Measurements from ENCODE around the gene B3GNT8.

The B3GNT8 gene

GRCh38 chr19:41442473-41443355 is 15.5 kb upstream of the B3GNT8 start, which contains the start of gene ERICH4:
Gene ERICH4 (plus strand): TSS chr19:41443156. CDS start chr19:41443170, 14 bp downstream.
- TF ChIP-seq GATA2 (IDR thresholded peaks at IDR 0.05; ENCODE audit: low read depth, low read length) (no peak), GATA3 (IDR thresholded peaks at IDR 0.05; ENCODE audit: low read depth, low read length) (no peak)

DNA sequence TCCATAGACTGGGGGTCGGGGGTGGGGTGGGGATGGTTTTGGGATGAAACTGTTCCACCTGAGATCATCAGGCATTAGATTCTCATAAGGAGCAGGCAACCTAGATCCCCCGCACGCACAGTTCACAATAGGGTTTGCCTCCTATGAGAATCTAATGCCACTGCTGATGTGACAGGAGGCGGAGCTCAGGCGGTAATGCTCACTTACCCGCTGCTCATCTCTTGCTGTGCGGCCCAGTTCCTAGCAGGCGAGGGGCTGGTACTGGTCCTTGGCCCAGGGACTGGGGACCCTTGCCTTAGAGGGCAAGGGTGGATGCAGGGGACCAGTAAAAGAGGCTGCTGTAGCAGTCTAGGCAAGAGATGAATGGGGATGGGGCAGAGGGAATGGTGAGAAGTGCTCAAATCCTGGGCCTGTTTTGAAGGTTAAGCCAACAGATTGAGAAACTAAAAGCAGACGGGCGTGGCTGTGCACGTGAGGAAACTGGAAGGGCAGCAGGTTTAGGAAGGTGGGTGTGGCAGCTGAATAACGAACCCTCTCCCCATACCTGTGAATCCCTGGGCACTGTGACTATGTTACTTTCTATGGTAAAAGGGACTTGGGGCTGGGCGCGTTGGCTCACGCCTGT is 14.3 kb upstream of the B3GNT8 start:
- TF ChIP-seq GATA3 (IDR thresholded peaks at IDR 0.05; ENCODE audit: low read depth, low read length) (no peak), GATA2 (IDR thresholded peaks at IDR 0.05; ENCODE audit: low read depth, low read length) (no peak)

DNA sequence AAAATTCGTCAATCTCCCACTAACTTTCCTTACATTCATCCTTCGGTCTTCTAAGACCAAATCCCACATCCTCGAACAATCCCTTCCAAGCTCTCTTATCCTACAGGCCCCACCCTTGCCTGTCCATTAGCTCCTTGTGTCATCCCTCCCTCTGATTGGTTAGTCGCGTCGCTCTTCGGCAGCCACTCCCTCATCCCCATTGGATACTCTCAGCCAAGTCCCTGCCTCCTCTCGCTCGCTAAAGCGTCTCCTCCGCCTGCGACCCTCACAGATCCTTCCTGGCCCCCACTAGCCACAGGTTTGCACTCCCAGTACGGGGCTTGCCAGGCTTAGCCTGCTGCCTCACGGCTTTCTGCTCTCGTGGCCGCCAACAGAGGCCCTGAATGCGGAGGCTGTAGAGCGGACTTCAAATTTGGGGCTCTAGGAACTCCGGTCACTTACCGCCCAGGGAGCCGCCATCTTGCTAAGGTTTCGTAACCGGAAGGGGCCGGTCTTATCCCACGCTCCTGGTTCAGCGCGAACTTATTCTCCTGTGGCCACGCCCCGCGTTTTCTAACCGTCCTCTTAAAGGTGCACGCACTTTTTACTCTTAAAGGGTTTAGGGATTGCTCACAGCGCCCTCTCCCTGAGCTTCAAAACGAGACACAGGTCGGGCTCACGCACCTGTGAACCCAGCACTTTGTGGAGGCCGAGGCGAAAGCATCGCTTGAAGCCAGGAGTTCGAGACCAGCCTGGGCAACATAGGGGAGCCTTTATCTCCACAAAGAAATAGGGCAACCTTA is 12.5 kb upstream of the B3GNT8 start, which contains the start of gene DMAC2:
Gene DMAC2, minus strand, starts transcription at position 472 of the 782 bp plus-strand sequence. Its CDS starts 13 bp downstream, at position 459.
- TF ChIP-seq GATA3 (IDR thresholded peaks at IDR 0.05; ENCODE audit: low read depth, low read length) (no peak), GATA2 (IDR thresholded peaks at IDR 0.05; ENCODE audit: low read depth, low read length) (no peak)

GRCh38 chr19:41437944-41438574 is 10.9 kb upstream of the B3GNT8 start:
- TF ChIP-seq GATA3 (IDR thresholded peaks at IDR 0.05; ENCODE audit: low read depth, low read length) (no peak), GATA2 (IDR thresholded peaks at IDR 0.05; ENCODE audit: low read depth, low read length) (no peak)

GRCh38 chr19:41436674-41436951 is 9.4 kb upstream of the B3GNT8 start:
- TF ChIP-seq GATA2 (IDR thresholded peaks at IDR 0.05; ENCODE audit: low read depth, low read length) = no peak
- no peak for TF ChIP-seq GATA3 (IDR thresholded peaks at IDR 0.05; ENCODE audit: low read depth, low read length)

DNA sequence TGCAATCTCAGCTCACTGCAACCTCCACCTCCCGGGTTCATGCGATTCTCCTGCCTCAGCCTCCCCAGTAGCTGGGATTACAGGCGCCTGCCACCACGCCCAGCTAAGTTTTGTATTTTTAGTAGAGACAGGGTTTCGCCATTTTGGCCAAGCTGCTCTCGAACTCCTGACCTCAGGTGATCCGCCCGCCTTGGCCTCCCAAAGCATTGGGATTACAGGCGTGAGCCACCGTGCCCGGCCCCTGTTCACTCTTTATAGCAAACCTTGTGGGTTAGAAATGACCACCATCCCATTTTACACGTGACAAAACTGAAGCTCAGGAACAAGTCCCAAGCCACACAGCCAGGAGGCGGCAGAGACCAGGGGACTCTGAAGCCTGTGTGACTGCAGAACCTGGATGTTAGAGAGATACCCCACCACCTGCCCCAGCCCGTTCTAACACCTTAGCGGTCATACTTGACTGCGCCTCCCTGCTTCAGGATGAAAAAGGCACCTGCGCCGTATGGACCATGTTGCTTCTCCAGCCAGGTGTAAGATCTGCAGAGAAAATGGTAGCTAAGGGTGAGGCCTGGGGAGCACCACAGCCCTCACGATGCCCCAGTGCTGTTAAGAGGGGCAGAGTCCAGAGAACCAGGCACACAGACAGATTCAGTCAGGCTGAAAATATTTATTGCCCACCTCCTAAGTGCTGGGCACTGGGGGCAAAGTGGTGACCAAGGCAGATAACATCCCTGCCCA is 8.9 kb upstream of the B3GNT8 start:
- no peak for TF ChIP-seq GATA2 (IDR thresholded peaks at IDR 0.05; ENCODE audit: low read depth, low read length)
- no peak for TF ChIP-seq GATA3 (IDR thresholded peaks at IDR 0.05; ENCODE audit: low read depth, low read length)

- TF ChIP-seq GATA3 (IDR thresholded peaks at IDR 0.05; ENCODE audit: low read depth, low read length) (no peak), GATA2 (IDR thresholded peaks at IDR 0.05; ENCODE audit: low read depth, low read length) (no peak)
Measured at GRCh38 chr19:41434450-41434849, 7.3 kb upstream of the B3GNT8 start.

DNA sequence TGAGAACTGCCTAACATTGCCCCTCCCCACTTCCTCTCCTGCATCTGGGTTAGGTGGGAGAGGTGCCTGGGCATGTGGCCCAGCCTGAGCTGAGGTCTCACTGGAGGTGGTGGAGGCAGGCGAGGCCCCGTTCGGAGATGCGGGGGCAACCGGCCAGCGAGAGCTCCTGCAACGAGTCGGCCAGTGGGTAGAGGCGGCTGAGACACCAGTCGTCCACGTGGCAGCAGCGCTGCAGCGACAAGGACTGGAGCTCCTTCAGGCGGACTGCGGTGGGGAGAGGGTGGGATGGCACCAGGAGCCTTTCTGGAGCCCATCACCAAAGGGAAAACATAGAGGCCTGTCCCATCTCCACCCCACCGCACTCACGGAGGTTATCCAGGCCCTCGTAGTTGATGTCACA is 6.0 kb upstream of the B3GNT8 start:
- no peak for TF ChIP-seq GATA2 (IDR thresholded peaks at IDR 0.05; ENCODE audit: low read depth, low read length)
- no peak for TF ChIP-seq GATA3 (IDR thresholded peaks at IDR 0.05; ENCODE audit: low read depth, low read length)

GRCh38 chr19:41431426-41432386 is 4.5 kb upstream of the B3GNT8 start:
- TF ChIP-seq GATA3 (IDR thresholded peaks at IDR 0.05; ENCODE audit: low read depth, low read length) (no peak), GATA2 (IDR thresholded peaks at IDR 0.05; ENCODE audit: low read depth, low read length) (no peak)

DNA sequence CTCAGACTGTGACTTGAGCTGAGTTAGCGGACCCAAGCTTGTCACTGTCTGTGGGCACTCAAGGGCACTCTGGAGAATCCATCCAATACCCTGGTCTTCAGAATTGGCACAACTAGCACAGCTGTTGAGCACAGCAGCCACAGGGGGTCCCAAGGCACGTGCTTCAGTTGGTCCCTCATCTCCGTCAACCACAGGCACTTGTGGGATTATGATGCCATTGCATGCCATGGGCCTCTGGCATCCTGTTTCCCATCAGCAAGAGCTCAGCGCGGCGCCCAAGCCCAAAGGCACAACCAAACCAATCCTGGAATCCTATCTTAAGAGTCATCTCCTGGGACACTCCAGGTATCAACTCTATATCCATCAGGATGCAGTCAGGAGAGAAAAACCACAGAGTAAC is 3.7 kb upstream of the B3GNT8 start:
- no peak for TF ChIP-seq GATA2 (IDR thresholded peaks at IDR 0.05; ENCODE audit: low read depth, low read length)

DNA sequence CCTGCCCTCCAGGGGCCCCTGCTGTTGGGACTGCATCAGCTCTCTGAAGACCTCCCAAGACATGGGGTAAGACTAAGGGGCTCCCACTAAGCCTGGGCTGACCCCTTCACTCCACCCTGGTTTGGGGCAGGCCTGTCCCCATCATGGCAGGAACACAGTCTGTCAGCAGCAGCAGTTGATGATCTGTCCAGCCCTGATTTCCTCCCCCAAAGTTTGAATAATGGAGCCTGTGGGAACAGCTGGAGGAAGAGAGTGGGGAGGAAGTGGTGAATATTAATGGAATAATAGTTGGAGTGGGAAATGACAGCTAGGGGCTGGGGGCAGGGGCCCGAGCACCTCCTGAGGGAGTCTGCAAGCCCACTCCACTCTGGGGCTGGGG is 1.3 kb upstream of the B3GNT8 start:
- TF ChIP-seq GATA2 (IDR thresholded peaks at IDR 0.05; ENCODE audit: low read depth, low read length) (no peak), GATA3 (IDR thresholded peaks at IDR 0.05; ENCODE audit: low read depth, low read length) (no peak)

Measured in SH-SY5Y (cell line).